HepG2 (cell line): ENCODE results near the gene GUCY1B1. TPM values are rescaled to one million over a fixed set of nuclear protein-coding genes. Genes with fewer than 3 reads are reported as not detected.

ENCODE experiments used
- ATAC-seq: fragments of 200-7000 bp; cut with Tn5 transposase; 3 replicates; pipeline ENCODE4 v1.9.1; 2020; ENCODE audit warnings: mild to moderate bottlenecking, moderate library complexity
- BruUV-seq: library from RNA; stranded (reverse); fragments of 400-500 nt; replicated peaks from 2 replicates; lab custom pipeline; 2021; lab: Mats Ljungman, UMichigan
- CTCF ChIA-PET: fragments of 300-600 bp; formaldehyde crosslinking; extraction: SDS; loops from one replicate; lab custom pipeline; 2021; ENCODE audit warnings: low total read pairs, inconsistent platforms, low intra/inter-chr PET ratio; lab: Yijun Ruan, JAX
- POLR2A ChIA-PET: fragments of 350-600 bp; sonication (Branson Sonifier 250); formaldehyde crosslinking; loops from one replicate; lab custom pipeline; 2020; ENCODE audit warnings: antibody characterized with exemption, inconsistent platforms; lab: Yijun Ruan, JAX
- DNase-seq: peaks from one replicate; pipeline ENCODE4 v3.0.0-alpha.2; 2015; ENCODE audit warnings: low spot score
- FAIRE-seq: peaks from 3 replicates; lab custom pipeline; 2011; peaks lifted over from hg19 to GRCh38; lab: Jason Lieb, UNC
- H2AFZ ChIP-seq: one replicate; pipeline ENCODE4 v1.6.1; 2011; ENCODE audit warnings: low read length, inconsistent platforms
- H3K27ac ChIP-seq: fragments of 300-600 bp; 3 replicates; pipeline ENCODE4 v1.8.0; 2011; ENCODE audit warnings: mixed run types, mild to moderate bottlenecking, mixed read lengths, low read length, inconsistent platforms; ENCODE audit not compliant: insufficient read depth; ENCODE audit errors: extremely low read length
- H3K27me3 ChIP-seq, 2 experiments: fragments of 200-600 bp in 1 of 2; 2 replicates in 1 of 2; 3 replicates in 1 of 2; pipeline versions ENCODE4 v1.6.0 to v1.8.0; 2011; ENCODE audit warnings: low read length in 2 of 2, mild to moderate bottlenecking in 2 of 2, moderate library complexity in 2 of 2, inconsistent platforms in 1 of 2; ENCODE audit not compliant: insufficient read depth in 2 of 2, control insufficient read depth in 1 of 2
- H3K36me3 ChIP-seq, 2 experiments: fragments of 200-600 bp in 1 of 2; replicated peaks in 1 of 2; 2 replicates in 1 of 2; 3 replicates in 1 of 2; pipeline versions ENCODE4 v1.5.1 to v1.8.0; 2011; ENCODE audit warnings: low read length in 2 of 2, inconsistent platforms in 1 of 2; ENCODE audit not compliant: insufficient read depth in 2 of 2, control insufficient read depth in 1 of 2
- H3K4me1 ChIP-seq: 2 replicates; pipeline ENCODE4 v1.5.1; 2012; ENCODE audit warnings: low read length, inconsistent platforms; ENCODE audit not compliant: insufficient read depth
- H3K4me2 ChIP-seq: 2 replicates; pipeline ENCODE4 v1.6.0; 2011; ENCODE audit warnings: low read depth, low read length, inconsistent platforms
- H3K4me3 ChIP-seq, 3 experiments: fragments of 200-600 bp in 1 of 3; sonication (generic), shearing (Covaris generic) in 1 of 3; replicated peaks in 1 of 3; 2 replicates each; pipeline ENCODE4 v1.5.1; 2011 to 2016; ENCODE audit warnings: low read length in 3 of 3, inconsistent platforms in 2 of 3, low read depth in 2 of 3, mild to moderate bottlenecking in 2 of 3, control low read depth in 1 of 3, mixed read lengths in 1 of 3; ENCODE audit not compliant: insufficient read depth in 1 of 3
- H3K79me2 ChIP-seq: one replicate; pipeline ENCODE4 v1.6.1; 2011; ENCODE audit warnings: low read length, inconsistent platforms; ENCODE audit not compliant: insufficient read depth
- H3K9ac ChIP-seq: 2 replicates; pipeline ENCODE4 v1.6.0; 2011; ENCODE audit warnings: mild to moderate bottlenecking, low read depth, low read length, inconsistent platforms; ENCODE audit not compliant: insufficient read depth
- H3K9me3 ChIP-seq: 2 replicates; pipeline ENCODE4 v1.5.1; 2012; ENCODE audit warnings: mild to moderate bottlenecking, low read length
- H4K20me1 ChIP-seq: 2 replicates; pipeline ENCODE4 v1.6.0; 2011; ENCODE audit warnings: inconsistent platforms, mild to moderate bottlenecking, low read length, moderate library complexity; ENCODE audit not compliant: insufficient read depth
- ARID4A ChIP-seq: sonication (generic); formaldehyde crosslinking; IDR thresholded peaks from 2 replicates; pipeline ENCODE4 v1.5.0; 2020; ENCODE audit warnings: mild to moderate bottlenecking, missing genetic modification reagents, borderline replicate concordance
- EZH2 ChIP-seq: conservative IDR thresholded peaks from 2 replicates; pipeline ENCODE4 v1.6.1; 2012; ENCODE audit warnings: mild to moderate bottlenecking, low read depth, low read length, moderate library complexity
- MYNN ChIP-seq: sonication (generic); formaldehyde crosslinking; IDR thresholded peaks from 2 replicates; pipeline ENCODE4 v1.4.0; 2020; ENCODE audit warnings: mild to moderate bottlenecking, low read depth, missing genetic modification reagents
- NONO ChIP-seq, 2 experiments: fragments of 450-650 bp in 1 of 2; sonication (generic) in 1 of 2; formaldehyde crosslinking in 1 of 2; IDR thresholded peaks in 1 of 2; conservative IDR thresholded peaks in 1 of 2; 2 replicates each; pipeline versions ENCODE4 v1.6.1 to v1.8.0; 2017 to 2022; ENCODE audit warnings: mild to moderate bottlenecking in 1 of 2, missing genetic modification reagents in 1 of 2, moderate library complexity in 1 of 2
- RFX5 ChIP-seq: IDR thresholded peaks from 2 replicates; pipeline ENCODE4 v1.6.1; 2011; ENCODE audit warnings: low read depth, low read length, improper control_type of control experiment
- RORA ChIP-seq: sonication (generic); formaldehyde crosslinking; IDR thresholded peaks from 2 replicates; pipeline ENCODE4 v1.5.0; 2020; ENCODE audit warnings: mild to moderate bottlenecking, missing genetic modification reagents, moderate library complexity
- TOPORS ChIP-seq: sonication (generic); formaldehyde crosslinking; IDR thresholded peaks from 2 replicates; pipeline ENCODE4 v1.8.0; 2023; ENCODE audit warnings: mild to moderate bottlenecking, missing genetic modification reagents
- ZBTB7A ChIP-seq: sonication (generic); formaldehyde crosslinking; IDR thresholded peaks from 2 replicates; pipeline ENCODE4 v1.8.0; 2022; ENCODE audit warnings: mild to moderate bottlenecking, missing genetic modification reagents
- ZHX1 ChIP-seq: sonication (generic); formaldehyde crosslinking; IDR thresholded peaks from 2 replicates; pipeline ENCODE4 v1.8.1; 2022; ENCODE audit warnings: low read depth, mild to moderate bottlenecking, missing genetic modification reagents
- ZNF558 ChIP-seq: sonication (generic); formaldehyde crosslinking; IDR thresholded peaks from 2 replicates; pipeline ENCODE4 v1.9.0; 2022; ENCODE audit warnings: mild to moderate bottlenecking, missing genetic modification reagents, borderline replicate concordance
- WGBS: methylation state at CpG from one replicate; pipeline ENCODE4 v1.1.6; 2017; ENCODE audit warnings: low lambda C conversion rate; 5-methylcytosine and 5-hydroxymethylcytosine counted together
- in situ Hi-C: cut with HindIII; loops from 2 replicates; pipeline ENCODE4 v1.10.0; 2017; ENCODE audit warnings: low pct_unique_long_range_greater_than_20kb; ENCODE audit not compliant: extremely low pct_ligation_motif_present
- intact Hi-C: fragments of 100-400 bp; cut with micrococcal nuclease; formaldehyde crosslinking; loops from one replicate; pipeline ENCODE4 v1.10.0; 2022; ENCODE audit not compliant: unreplicated experiment
- polyA plus RNA-seq, 8 experiments: library from polyadenylated mRNA; depleted of rRNA in 3 of 8; stranded (reverse) in 7 of 8; unstranded in 1 of 8; fragments of >200 nt; fragmentation: Illumina TruSeq in 4 of 8; extraction: Trizol in 4 of 8; gene quantifications; 2 replicates each; pipeline versions ENCODE4 v1.2.1 to v1.2.3, GENCODE V29; 2011 to 2016; ENCODE audit warnings: low read depth in 4 of 8, missing spikeins in 1 of 8, mixed read lengths in 1 of 8; ENCODE audit not compliant: insufficient read depth in 1 of 8
- total RNA-seq, 5 experiments: library from RNA; depleted of rRNA; stranded (reverse); fragments of >200 nt; fragmentation: Illumina TruSeq; extraction: Trizol; gene quantifications; 2 replicates each; pipeline ENCODE4 v1.2.3, GENCODE V29; 2016; ENCODE audit warnings: low read depth in 1 of 5
- TF ChIP-seq, protein P1 (sequence below): sonication (generic); formaldehyde crosslinking; IDR thresholded peaks from 2 replicates; pipeline ENCODE4 v1.4.0; 2020; ENCODE audit warnings: missing genetic modification reagents, borderline replicate concordance
- TF ChIP-seq, protein P2 (sequence below): sonication (generic); formaldehyde crosslinking; IDR thresholded peaks from 2 replicates; pipeline ENCODE4 v1.8.0; 2022; ENCODE audit warnings: mild to moderate bottlenecking, missing genetic modification reagents, moderate library complexity

GUCY1B1 gene
- total and polyA plus RNA-seq, 2 of the 13 experiments (the other 11 are each of a cell fraction or from before 2014, with no cell fraction given): not detected

- Histone ChIP-seq H4K20me1 (no peaks in the 10 kb centered on the region), H3K4me3 (no peak overlapping the region), H3K27ac (no peak overlapping the region), H2AFZ (no peak overlapping the region), H3K4me1 (no peaks in the 10 kb centered on the region), H3K36me3 (no peaks in the 10 kb centered on the region), H3K27me3 (no peaks in the 10 kb centered on the region; a peak in 1 of 5 replicates), H3K9me3 (no peaks in the 10 kb centered on the region), H3K9ac (no peak overlapping the region), H3K4me2 (no peak overlapping the region), H3K79me2 (no peaks in the 10 kb centered on the region)
- POLR2A ChIA-PET: no interaction called here
- BruUV-seq: no TSS peak
- intact Hi-C loops: no loop called here
- no peak for DNase-seq
- CTCF ChIA-PET: no interaction called here
- no peak for FAIRE-seq
- 4% methylated on average over 3 of the region's 3 CpGs for WGBS
- in situ Hi-C loops: no loop called here
- no peak for ATAC-seq
- TF ChIP-seq ZNF558 (CRISPR knock-in tag) (no peak), MYNN (CRISPR knock-in tag) (no peak), ZHX1 (CRISPR knock-in tag) (no peak), ARID4A (CRISPR knock-in tag) (no peak), RFX5 (no peak), ZBTB7A (CRISPR knock-in tag) (no peak), EZH2 (no peak), NONO (IDR thresholded peaks at IDR 0.05) (no peak), NONO (CRISPR knock-in tag; conservative IDR thresholded peaks at IDR 0.05) (no peak), RORA (no peak), TOPORS (CRISPR knock-in tag) (no peak)
- TF ChIP-seq, protein P1, sequence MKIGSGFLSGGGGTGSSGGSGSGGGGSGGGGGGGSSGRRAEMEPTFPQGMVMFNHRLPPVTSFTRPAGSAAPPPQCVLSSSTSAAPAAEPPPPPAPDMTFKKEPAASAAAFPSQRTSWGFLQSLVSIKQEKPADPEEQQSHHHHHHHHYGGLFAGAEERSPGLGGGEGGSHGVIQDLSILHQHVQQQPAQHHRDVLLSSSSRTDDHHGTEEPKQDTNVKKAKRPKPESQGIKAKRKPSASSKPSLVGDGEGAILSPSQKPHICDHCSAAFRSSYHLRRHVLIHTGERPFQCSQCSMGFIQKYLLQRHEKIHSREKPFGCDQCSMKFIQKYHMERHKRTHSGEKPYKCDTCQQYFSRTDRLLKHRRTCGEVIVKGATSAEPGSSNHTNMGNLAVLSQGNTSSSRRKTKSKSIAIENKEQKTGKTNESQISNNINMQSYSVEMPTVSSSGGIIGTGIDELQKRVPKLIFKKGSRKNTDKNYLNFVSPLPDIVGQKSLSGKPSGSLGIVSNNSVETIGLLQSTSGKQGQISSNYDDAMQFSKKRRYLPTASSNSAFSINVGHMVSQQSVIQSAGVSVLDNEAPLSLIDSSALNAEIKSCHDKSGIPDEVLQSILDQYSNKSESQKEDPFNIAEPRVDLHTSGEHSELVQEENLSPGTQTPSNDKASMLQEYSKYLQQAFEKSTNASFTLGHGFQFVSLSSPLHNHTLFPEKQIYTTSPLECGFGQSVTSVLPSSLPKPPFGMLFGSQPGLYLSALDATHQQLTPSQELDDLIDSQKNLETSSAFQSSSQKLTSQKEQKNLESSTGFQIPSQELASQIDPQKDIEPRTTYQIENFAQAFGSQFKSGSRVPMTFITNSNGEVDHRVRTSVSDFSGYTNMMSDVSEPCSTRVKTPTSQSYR (CRISPR knock-in tag): no peak
- TF ChIP-seq, protein P2, sequence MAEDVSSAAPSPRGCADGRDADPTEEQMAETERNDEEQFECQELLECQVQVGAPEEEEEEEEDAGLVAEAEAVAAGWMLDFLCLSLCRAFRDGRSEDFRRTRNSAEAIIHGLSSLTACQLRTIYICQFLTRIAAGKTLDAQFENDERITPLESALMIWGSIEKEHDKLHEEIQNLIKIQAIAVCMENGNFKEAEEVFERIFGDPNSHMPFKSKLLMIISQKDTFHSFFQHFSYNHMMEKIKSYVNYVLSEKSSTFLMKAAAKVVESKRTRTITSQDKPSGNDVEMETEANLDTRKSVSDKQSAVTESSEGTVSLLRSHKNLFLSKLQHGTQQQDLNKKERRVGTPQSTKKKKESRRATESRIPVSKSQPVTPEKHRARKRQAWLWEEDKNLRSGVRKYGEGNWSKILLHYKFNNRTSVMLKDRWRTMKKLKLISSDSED (CRISPR knock-in tag): no peak
Measured at GRCh38 chr4:155742310-155743015, 16.4 kb upstream of the GUCY1B1 start.
